ENCODE results near the gene KCNQ1.

KCNQ1 gene

GRCh38 chr11:2444821-2445745 lies at the start of gene KCNQ1:
KCNQ1 (plus strand) TSS chr11:2445008; CDS start chr11:2445099, 91 bp downstream.
- Histone ChIP-seq H3K27me3 (ENCODE audit: control insufficient read depth in 2 of 2, insufficient read depth in 2 of 2, low read length in 2 of 2) (no peaks in the 10 kb centered on the region), H3K9ac (ENCODE audit: low read depth in 1 of 2, low read length in 2 of 2) (peak within 1 kb of the TSS; percentile 61 to 74), H3K36me3 (ENCODE audit: control insufficient read depth in 2 of 2, insufficient read depth in 2 of 2, low read length in 2 of 2) (no peaks in the 10 kb centered on the region), H3K4me1 (ENCODE audit: control insufficient read depth in 2 of 2, insufficient read depth in 2 of 2, low read length in 2 of 2) (peaks cover 36 to 41% of the 10 kb centered on the region in 2 donors), H3K27ac (ENCODE audit: low read depth in 2 of 2, low read length in 2 of 2) (peak within 1 kb of the TSS; percentile 70 to 75), H3K4me3 (ENCODE audit: low read length in 2 of 2) (peak within 1 kb of the TSS; percentile 70 to 74), H3K9me3 (ENCODE audit: control insufficient read depth in 2 of 2, low read length in 2 of 2) (no peaks in the 10 kb centered on the region)

GRCh38 chr11:2395211-2395730 lies 49.5 kb upstream of the KCNQ1 start:
- no peak overlapping the region for H3K27ac ChIP-seq (ENCODE audit: low read depth in 2 of 2, low read length in 2 of 2)
- H3K27me3 ChIP-seq (ENCODE audit: control insufficient read depth in 2 of 2, insufficient read depth in 2 of 2, low read length in 2 of 2): no peaks in the 10 kb centered on the region
- peaks cover 10 to 21% of the 10 kb centered on the region in 2 donors for H3K36me3 ChIP-seq (ENCODE audit: control insufficient read depth in 2 of 2, insufficient read depth in 2 of 2, low read length in 2 of 2)
- no peak overlapping the region for H3K4me3 ChIP-seq (ENCODE audit: low read length in 2 of 2)
- H3K4me1 ChIP-seq (ENCODE audit: control insufficient read depth in 2 of 2, insufficient read depth in 2 of 2, low read length in 2 of 2): peaks cover 12 to 18% of the 10 kb centered on the region in 2 donors
- no peaks in the 10 kb centered on the region for H3K9me3 ChIP-seq (ENCODE audit: control insufficient read depth in 2 of 2, low read length in 2 of 2)
- no peak overlapping the region for H3K9ac ChIP-seq (ENCODE audit: low read depth in 1 of 2, low read length in 2 of 2)

- Histone ChIP-seq H3K9ac (ENCODE audit: low read depth in 1 of 2, low read length in 2 of 2) (no peak overlapping the region), H3K27me3 (ENCODE audit: control insufficient read depth in 2 of 2, insufficient read depth in 2 of 2, low read length in 2 of 2) (no peaks in the 10 kb centered on the region), H3K4me1 (ENCODE audit: control insufficient read depth in 2 of 2, insufficient read depth in 2 of 2, low read length in 2 of 2) (peaks cover 12 to 15% of the 10 kb centered on the region in 2 donors), H3K36me3 (ENCODE audit: control insufficient read depth in 2 of 2, insufficient read depth in 2 of 2, low read length in 2 of 2) (peaks cover 10 to 21% of the 10 kb centered on the region in 2 donors), H3K4me3 (ENCODE audit: low read length in 2 of 2) (no peak overlapping the region), H3K27ac (ENCODE audit: low read depth in 2 of 2, low read length in 2 of 2) (no peak overlapping the region), H3K9me3 (ENCODE audit: control insufficient read depth in 2 of 2, low read length in 2 of 2) (no peaks in the 10 kb centered on the region)
Measured at GRCh38 chr11:2395856-2396255, 49.0 kb upstream of the KCNQ1 start.

- H3K9ac ChIP-seq (ENCODE audit: low read depth in 1 of 2, low read length in 2 of 2): no peak overlapping the region
Measured at GRCh38 chr11:2396471-2396870, 48.3 kb upstream of the KCNQ1 start.

GRCh38 chr11:2397005-2397404 lies 47.8 kb upstream of the KCNQ1 start:
- Histone ChIP-seq H3K9ac (ENCODE audit: low read depth in 1 of 2, low read length in 2 of 2) (no peak overlapping the region), H3K27ac (ENCODE audit: low read depth in 2 of 2, low read length in 2 of 2) (no peak overlapping the region), H3K36me3 (ENCODE audit: control insufficient read depth in 2 of 2, insufficient read depth in 2 of 2, low read length in 2 of 2) (peaks cover 10 to 15% of the 10 kb centered on the region in 2 donors)

More at GRCh38 chr11:2396471-2396870, 48.3 kb upstream of the KCNQ1 start:
- Histone ChIP-seq H3K4me3 (ENCODE audit: low read length in 2 of 2) (no peak overlapping the region), H3K9me3 (ENCODE audit: control insufficient read depth in 2 of 2, low read length in 2 of 2) (no peaks in the 10 kb centered on the region), H3K27ac (ENCODE audit: low read depth in 2 of 2, low read length in 2 of 2) (no peak overlapping the region), H3K4me1 (ENCODE audit: control insufficient read depth in 2 of 2, insufficient read depth in 2 of 2, low read length in 2 of 2) (peaks cover 16 to 20% of the 10 kb centered on the region in 2 donors), H3K27me3 (ENCODE audit: control insufficient read depth in 2 of 2, insufficient read depth in 2 of 2, low read length in 2 of 2) (no peaks in the 10 kb centered on the region), H3K36me3 (ENCODE audit: control insufficient read depth in 2 of 2, insufficient read depth in 2 of 2, low read length in 2 of 2) (peaks cover 10 to 18% of the 10 kb centered on the region in 2 donors)

GRCh38 chr11:2398664-2399355 lies 46.0 kb upstream of the KCNQ1 start:
- Histone ChIP-seq H3K9me3 (ENCODE audit: control insufficient read depth in 2 of 2, low read length in 2 of 2) (no peaks in the 10 kb centered on the region), H3K9ac (ENCODE audit: low read depth in 1 of 2, low read length in 2 of 2) (peak overlapping the region; percentile 92 to 93), H3K27ac (ENCODE audit: low read depth in 2 of 2, low read length in 2 of 2) (peak overlapping the region; percentile 96 to 99), H3K4me3 (ENCODE audit: low read length in 2 of 2) (peak overlapping the region in 1 of 2 donors; percentile 79), H3K27me3 (ENCODE audit: control insufficient read depth in 2 of 2, insufficient read depth in 2 of 2, low read length in 2 of 2) (no peaks in the 10 kb centered on the region), H3K36me3 (ENCODE audit: control insufficient read depth in 2 of 2, insufficient read depth in 2 of 2, low read length in 2 of 2) (peaks cover 19 to 28% of the 10 kb centered on the region in 2 donors), H3K4me1 (ENCODE audit: control insufficient read depth in 2 of 2, insufficient read depth in 2 of 2, low read length in 2 of 2) (peaks cover 23 to 25% of the 10 kb centered on the region in 2 donors)

More at GRCh38 chr11:2397005-2397404, 47.8 kb upstream of the KCNQ1 start:
- Histone ChIP-seq H3K27me3 (ENCODE audit: control insufficient read depth in 2 of 2, insufficient read depth in 2 of 2, low read length in 2 of 2) (no peaks in the 10 kb centered on the region), H3K4me1 (ENCODE audit: control insufficient read depth in 2 of 2, insufficient read depth in 2 of 2, low read length in 2 of 2) (peaks cover 21 to 25% of the 10 kb centered on the region in 2 donors), H3K4me3 (ENCODE audit: low read length in 2 of 2) (no peak overlapping the region), H3K9me3 (ENCODE audit: control insufficient read depth in 2 of 2, low read length in 2 of 2) (no peaks in the 10 kb centered on the region)

- peak overlapping the region; percentile 92 to 93 for H3K9ac ChIP-seq (ENCODE audit: low read depth in 1 of 2, low read length in 2 of 2)
- peaks cover 23 to 25% of the 10 kb centered on the region in 2 donors for H3K4me1 ChIP-seq (ENCODE audit: control insufficient read depth in 2 of 2, insufficient read depth in 2 of 2, low read length in 2 of 2)
- H3K27ac ChIP-seq (ENCODE audit: low read depth in 2 of 2, low read length in 2 of 2): peak overlapping the region; percentile 96 to 99
- no peaks in the 10 kb centered on the region for H3K9me3 ChIP-seq (ENCODE audit: control insufficient read depth in 2 of 2, low read length in 2 of 2)
- peaks cover 17 to 30% of the 10 kb centered on the region in 2 donors for H3K36me3 ChIP-seq (ENCODE audit: control insufficient read depth in 2 of 2, insufficient read depth in 2 of 2, low read length in 2 of 2)
- peak overlapping the region; percentile 77 to 79 for H3K4me3 ChIP-seq (ENCODE audit: low read length in 2 of 2)
- no peaks in the 10 kb centered on the region for H3K27me3 ChIP-seq (ENCODE audit: control insufficient read depth in 2 of 2, insufficient read depth in 2 of 2, low read length in 2 of 2)
Measured at GRCh38 chr11:2399488-2400068, 45.2 kb upstream of the KCNQ1 start.

- no peaks in the 10 kb centered on the region for H3K9me3 ChIP-seq (ENCODE audit: control insufficient read depth in 2 of 2, low read length in 2 of 2)
- H3K36me3 ChIP-seq (ENCODE audit: control insufficient read depth in 2 of 2, insufficient read depth in 2 of 2, low read length in 2 of 2): peaks cover 15 to 27% of the 10 kb centered on the region in 2 donors
- H3K27ac ChIP-seq (ENCODE audit: low read depth in 2 of 2, low read length in 2 of 2): peak within 1 kb of the TSS; percentile 96 to 99
Measured at GRCh38 chr11:2400069-2400761, 44.6 kb upstream of the KCNQ1 start, which contains the start of gene TSSC4. TSSC4 (plus strand) TSS chr11:2400750; CDS start chr11:2402634, 1,884 bp downstream.

GRCh38 chr11:2400762-2401435 lies 43.9 kb upstream of the KCNQ1 start:
- Histone ChIP-seq H3K36me3 (ENCODE audit: control insufficient read depth in 2 of 2, insufficient read depth in 2 of 2, low read length in 2 of 2) (peaks cover 12 to 23% of the 10 kb centered on the region in 2 donors), H3K4me1 (ENCODE audit: control insufficient read depth in 2 of 2, insufficient read depth in 2 of 2, low read length in 2 of 2) (peaks cover 23 to 25% of the 10 kb centered on the region in 2 donors), H3K9ac (ENCODE audit: low read depth in 1 of 2, low read length in 2 of 2) (peak overlapping the region; percentile 84 to 86), H3K27me3 (ENCODE audit: control insufficient read depth in 2 of 2, insufficient read depth in 2 of 2, low read length in 2 of 2) (no peaks in the 10 kb centered on the region), H3K9me3 (ENCODE audit: control insufficient read depth in 2 of 2, low read length in 2 of 2) (no peaks in the 10 kb centered on the region), H3K27ac (ENCODE audit: low read depth in 2 of 2, low read length in 2 of 2) (peak overlapping the region; percentile 85 to 96), H3K4me3 (ENCODE audit: low read length in 2 of 2) (peak overlapping the region; percentile 89 to 90)

More at GRCh38 chr11:2400069-2400761, 44.6 kb upstream of the KCNQ1 start, which contains the start of gene TSSC4:
- H3K27me3 ChIP-seq (ENCODE audit: control insufficient read depth in 2 of 2, insufficient read depth in 2 of 2, low read length in 2 of 2): no peaks in the 10 kb centered on the region
- peak within 1 kb of the TSS; percentile 89 to 90 for H3K4me3 ChIP-seq (ENCODE audit: low read length in 2 of 2)
- peaks cover 23 to 25% of the 10 kb centered on the region in 2 donors for H3K4me1 ChIP-seq (ENCODE audit: control insufficient read depth in 2 of 2, insufficient read depth in 2 of 2, low read length in 2 of 2)
- H3K9ac ChIP-seq (ENCODE audit: low read depth in 1 of 2, low read length in 2 of 2): peak within 1 kb of the TSS; percentile 92 to 93

Measured in mucosa of rectum (tissue), 2 donors.